Peyer's patch (tissue), 4 donors: ENCODE results near the gene WNT5A.

Experiments used
- POLR2A ChIP-seq, 2 donors: fragments of 450-650 bp; IDR thresholded peaks; one replicate each; pipeline ENCODE4 v1.5.1; 2017; ENCODE audit warnings: antibody characterized with exemption in 2 of 2, mild to moderate bottlenecking in 2 of 2, moderate library complexity in 2 of 2
- TF ChIP-seq, protein P1 (sequence below), 6 experiments: fragments of 450-650 bp in 4 of 6; fragments of 200-600 bp in 2 of 6; sonication (generic) in 1 of 6; IDR thresholded peaks; one replicate each; pipeline ENCODE4 v1.5.1; 2017 to 2019; ENCODE audit warnings: antibody characterized with exemption in 6 of 6, mild to moderate bottlenecking in 3 of 6, moderate library complexity in 1 of 6

DNA sequence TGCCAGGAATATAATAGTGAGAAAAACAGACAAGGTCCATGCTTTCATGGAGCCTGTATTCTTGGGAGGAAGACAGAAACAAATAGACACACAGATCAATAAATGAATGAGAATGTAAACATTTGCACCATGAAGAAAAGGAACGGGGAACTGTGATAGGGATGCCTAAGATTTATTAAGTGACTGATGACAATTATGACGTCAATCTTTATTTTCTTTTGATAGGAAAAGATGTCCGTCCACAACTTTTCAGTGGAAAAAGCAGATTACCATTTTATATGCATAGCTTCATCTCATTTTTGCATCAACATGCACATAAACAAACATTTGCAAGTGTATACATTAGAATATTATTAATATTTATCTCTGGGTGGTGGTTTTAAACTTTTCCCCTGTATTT lies 27.9 kb upstream of the WNT5A start:
- TF ChIP-seq, protein P1, sequence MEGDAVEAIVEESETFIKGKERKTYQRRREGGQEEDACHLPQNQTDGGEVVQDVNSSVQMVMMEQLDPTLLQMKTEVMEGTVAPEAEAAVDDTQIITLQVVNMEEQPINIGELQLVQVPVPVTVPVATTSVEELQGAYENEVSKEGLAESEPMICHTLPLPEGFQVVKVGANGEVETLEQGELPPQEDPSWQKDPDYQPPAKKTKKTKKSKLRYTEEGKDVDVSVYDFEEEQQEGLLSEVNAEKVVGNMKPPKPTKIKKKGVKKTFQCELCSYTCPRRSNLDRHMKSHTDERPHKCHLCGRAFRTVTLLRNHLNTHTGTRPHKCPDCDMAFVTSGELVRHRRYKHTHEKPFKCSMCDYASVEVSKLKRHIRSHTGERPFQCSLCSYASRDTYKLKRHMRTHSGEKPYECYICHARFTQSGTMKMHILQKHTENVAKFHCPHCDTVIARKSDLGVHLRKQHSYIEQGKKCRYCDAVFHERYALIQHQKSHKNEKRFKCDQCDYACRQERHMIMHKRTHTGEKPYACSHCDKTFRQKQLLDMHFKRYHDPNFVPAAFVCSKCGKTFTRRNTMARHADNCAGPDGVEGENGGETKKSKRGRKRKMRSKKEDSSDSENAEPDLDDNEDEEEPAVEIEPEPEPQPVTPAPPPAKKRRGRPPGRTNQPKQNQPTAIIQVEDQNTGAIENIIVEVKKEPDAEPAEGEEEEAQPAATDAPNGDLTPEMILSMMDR (IDR thresholded peaks at IDR 0.05) = no peak
- no peak for TF ChIP-seq POLR2A (IDR thresholded peaks at IDR 0.05)
